Measurements from ENCODE around the gene CTPS1.
A peak's percentile ranks its signal among the peaks of the same experiment; 100 is the strongest.

The CTPS1 gene

GRCh38 chr1:40998668-40999067 lies 19.2 kb downstream of the CTPS1 start:
- no peak for DNase-seq (ENCODE audit: low spot score)

DNA sequence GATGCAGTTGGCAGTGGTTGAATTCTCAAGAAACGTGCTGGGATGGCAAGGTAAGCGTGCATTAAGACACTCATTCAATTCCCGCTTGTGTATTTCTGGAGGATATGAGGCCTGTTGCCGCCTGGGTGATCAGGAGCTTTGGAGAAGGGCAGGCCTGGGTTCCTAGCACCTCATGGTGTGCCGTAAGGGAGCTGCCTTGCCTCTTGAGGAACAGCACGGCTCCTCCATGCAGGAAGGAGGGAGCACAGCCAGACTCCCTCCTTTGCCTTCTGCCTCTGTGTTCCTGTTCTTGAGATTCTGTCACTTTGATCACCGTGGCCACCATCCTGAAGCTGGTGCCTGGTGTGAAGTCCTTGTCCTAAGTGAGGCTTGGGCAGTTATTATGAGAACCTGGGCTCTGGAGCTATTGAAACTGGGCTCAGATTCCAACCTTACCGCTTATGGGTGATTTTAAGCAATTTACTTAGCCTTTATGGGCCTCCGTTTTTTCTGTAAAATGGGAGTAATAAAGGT lies 23.7 kb downstream of the CTPS1 start:
- no peak for DNase-seq (ENCODE audit: low spot score)

- peak; percentile 87 for DNase-seq (ENCODE audit: low spot score)
Measured at GRCh38 chr1:41003640-41004220, 24.2 kb downstream of the CTPS1 start.

GRCh38 chr1:41005876-41006275 lies 26.4 kb downstream of the CTPS1 start:
- DNase-seq (ENCODE audit: low spot score), result no peak

DNA sequence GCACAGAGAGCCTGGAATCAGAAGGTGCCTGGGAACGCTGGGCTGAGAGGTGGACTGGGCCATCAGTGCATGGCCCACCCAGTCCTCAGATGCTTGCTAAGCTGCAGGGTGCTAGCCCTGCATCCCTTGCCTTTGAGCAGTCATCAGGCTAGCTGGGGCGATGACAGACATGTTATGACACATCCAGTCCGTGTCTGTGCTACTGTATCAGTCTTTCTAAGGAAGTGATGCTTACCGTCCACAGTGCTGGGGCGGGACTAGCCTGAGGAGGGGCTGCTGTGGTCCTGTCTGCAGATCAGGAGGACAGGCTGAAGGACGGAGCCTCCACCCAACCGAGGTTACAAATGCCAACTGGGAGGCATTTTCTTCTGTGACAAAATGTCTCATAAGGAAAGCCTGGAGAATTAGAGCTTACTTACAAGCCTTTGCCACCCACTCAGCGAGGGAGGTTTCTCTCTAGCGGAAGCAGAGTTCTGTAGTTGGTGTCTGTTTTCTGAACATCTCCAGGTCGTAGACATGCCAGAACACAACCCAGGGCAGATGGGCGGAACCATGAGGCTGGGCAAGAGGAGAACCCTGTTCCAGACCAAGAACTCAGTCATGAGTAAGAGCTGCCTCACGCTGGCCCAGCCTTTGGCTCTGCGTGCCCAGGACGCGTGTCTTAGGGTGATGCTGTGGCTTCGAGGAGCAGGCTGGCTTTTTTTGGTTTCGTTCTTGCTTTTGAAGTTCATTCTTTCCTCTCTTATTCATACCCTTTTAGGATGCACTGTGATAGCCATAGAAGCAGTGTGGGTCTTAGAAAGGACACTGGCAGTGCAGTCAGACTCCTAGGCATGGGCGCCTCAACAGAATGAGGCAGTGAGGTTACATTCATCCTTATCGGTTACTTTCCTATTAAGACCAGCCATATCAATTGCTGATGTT lies 27.7 kb downstream of the CTPS1 start:
- DNase-seq (ENCODE audit: low spot score), result no peak

- no peak for DNase-seq (ENCODE audit: low spot score)
Measured at GRCh38 chr1:41009466-41009865, 30.0 kb downstream of the CTPS1 start.

GRCh38 chr1:41010345-41010744 lies 30.8 kb downstream of the CTPS1 start:
- no peak for DNase-seq (ENCODE audit: low spot score)

DNA sequence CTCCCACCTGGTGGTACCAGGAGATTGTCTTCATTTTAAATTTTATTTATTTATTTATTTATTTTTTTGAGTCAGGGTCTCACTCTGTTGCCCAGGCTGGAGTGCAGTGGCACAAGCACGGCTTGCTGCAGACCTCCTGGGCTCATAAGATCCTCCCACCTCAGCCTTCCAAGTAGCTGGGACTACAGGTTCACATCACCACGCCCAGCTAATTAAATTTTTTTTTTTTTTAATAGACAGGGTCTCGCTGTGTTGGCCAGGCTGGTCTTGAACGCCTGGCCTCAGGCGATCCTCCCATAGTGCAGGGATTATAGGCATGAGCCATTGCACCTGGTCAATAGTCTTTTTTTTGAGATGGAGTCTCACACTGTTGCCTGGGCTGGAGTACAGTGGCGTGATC lies 33.5 kb downstream of the CTPS1 start:
- DNase-seq (ENCODE audit: low spot score), result no peak

- no peak for DNase-seq (ENCODE audit: low spot score)
Measured at GRCh38 chr1:41013796-41014195, 34.3 kb downstream of the CTPS1 start.

DNA sequence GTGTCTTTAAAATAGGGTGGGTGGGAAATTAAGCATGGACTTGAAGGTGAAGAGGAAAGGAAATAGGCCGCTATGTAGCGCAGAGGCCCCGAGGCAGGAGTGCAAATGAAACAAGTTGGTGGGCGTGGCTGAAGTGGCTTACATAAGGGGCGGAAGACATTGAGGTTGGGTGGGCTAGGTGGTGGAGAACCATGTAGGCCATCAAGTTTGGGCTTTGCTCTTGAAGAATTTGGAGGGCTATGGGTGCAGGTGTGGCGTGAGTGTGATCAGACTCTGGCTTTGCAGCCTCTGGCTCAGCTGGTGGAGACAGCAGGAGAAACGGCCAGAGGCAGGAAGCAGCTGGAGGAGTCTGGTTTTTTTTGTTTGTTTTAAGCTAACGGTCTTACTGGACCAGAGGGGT lies 35.4 kb downstream of the CTPS1 start:
- no peak for DNase-seq (ENCODE audit: low spot score)

GRCh38 chr1:41015281-41015896 lies 35.9 kb downstream of the CTPS1 start:
- DNase-seq (ENCODE audit: low spot score), result no peak

GRCh38 chr1:41015897-41016470 lies 36.5 kb downstream of the CTPS1 start:
- DNase-seq (ENCODE audit: low spot score), result no peak

GRCh38 chr1:41017141-41018017 lies 37.9 kb downstream of the CTPS1 start:
- no peak for DNase-seq (ENCODE audit: low spot score)

DNA sequence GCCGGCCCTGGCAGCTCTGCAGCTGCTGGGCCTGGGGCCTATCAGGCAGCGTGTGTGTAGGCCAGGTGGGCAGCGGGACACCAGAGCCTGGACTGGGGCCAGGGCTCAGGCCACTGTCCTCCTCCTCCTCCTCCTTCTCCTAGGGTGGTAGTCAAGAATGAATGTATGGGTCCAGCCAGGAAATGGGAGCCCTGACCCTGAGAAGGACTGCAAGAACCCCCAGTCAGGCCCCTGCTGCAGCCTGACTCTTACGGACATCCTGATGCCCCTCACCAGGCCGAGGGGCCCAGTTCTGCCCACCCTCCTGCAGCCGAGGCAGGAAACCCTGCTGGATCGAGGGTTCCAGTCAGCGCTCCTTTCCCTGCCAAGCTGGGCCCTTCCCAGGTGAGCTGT lies 38.5 kb downstream of the CTPS1 start:
- no peak for DNase-seq (ENCODE audit: low spot score)

- DNase-seq (ENCODE audit: low spot score), result no peak
Measured at GRCh38 chr1:41019353-41019745, 39.9 kb downstream of the CTPS1 start.

GRCh38 chr1:41020109-41020576 lies 40.6 kb downstream of the CTPS1 start:
- DNase-seq (ENCODE audit: low spot score), result no peak

DNA sequence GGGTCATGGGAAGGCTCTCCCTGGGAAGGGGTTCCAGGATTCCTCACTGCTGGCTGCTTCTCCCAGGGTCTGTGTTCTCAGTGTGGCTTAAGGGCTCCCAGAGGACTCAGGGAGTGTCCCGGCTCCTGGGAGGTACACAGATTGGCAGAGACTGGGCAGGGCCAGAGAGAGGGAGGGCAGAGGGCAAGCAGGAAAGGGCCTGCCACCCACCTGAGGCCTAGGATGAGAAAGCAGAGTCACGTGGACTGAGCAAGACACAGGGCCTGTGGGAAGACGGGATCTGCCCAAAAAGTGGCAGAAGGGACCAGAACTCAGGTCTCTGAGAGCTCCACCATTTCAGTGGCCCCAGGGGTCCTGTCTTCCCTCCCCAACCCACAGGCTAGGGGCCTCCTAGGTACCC lies 41.2 kb downstream of the CTPS1 start:
- no peak for DNase-seq (ENCODE audit: low spot score)

GRCh38 chr1:41021526-41022308 lies 42.2 kb downstream of the CTPS1 start, which contains the start of gene SLFNL1:
TSS of gene SLFNL1 (minus strand) at chr1:41021725. CDS start at chr1:41020660, 1,065 bp downstream.
- DNase-seq (ENCODE audit: low spot score), result no peak

- DNase-seq (ENCODE audit: low spot score), result no peak
Measured at GRCh38 chr1:41022424-41022823, 42.9 kb downstream of the CTPS1 start.

DNA sequence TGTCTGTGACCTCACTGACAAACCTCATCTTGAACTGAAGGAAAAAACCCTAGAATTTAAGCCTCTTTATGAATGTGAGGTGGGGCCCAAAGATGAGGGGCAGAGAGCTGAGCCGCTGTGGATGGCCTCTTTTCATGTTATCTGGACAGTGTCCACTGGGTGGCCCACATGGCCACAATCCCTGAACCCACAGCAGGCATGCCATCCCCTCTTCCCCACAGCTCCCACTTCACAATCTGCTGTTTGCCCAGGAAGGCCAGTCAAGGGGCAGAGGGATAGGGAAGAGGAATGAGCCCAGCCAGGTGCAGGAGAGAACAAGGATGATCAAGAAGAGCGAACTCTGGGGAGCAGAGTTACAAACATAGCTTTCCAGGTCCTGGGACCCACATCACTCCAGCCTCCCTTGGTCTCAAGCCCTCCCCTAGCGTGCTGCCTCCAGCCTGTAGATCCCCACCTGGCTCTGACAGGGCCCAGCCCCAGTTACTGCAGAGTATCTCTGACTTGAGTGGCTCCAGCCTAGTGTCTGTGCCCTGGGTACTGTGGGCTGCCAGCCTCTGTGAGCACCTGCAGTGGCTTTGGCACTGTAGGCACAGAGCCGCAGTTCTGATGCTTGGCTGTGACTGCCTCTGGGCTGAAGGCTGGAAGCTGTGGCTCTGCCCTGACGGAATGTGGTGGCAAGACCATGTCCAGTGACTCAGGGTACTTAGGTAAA lies 43.9 kb downstream of the CTPS1 start:
- no peak for DNase-seq (ENCODE audit: low spot score)

Measured in CD4-positive, alpha-beta T cell treated with Interleukin-6 at 100 ng/mL for 8 hours (primary cell).